Activated CD8-positive, alpha-beta T cell treated with anti-CD3 and anti-CD28 coated beads for 36 hours (primary cell): ENCODE results near the gene SDCCAG8. TPM values are rescaled to one million over a fixed set of nuclear protein-coding genes. Genes with fewer than 3 reads are reported as not detected.

Source experiments
- ATAC-seq: fragments of 200-7000 bp; cut with Tn5 transposase; one replicate; pipeline ENCODE4 v1.10.0; 2021; ENCODE audit warnings: mild to moderate bottlenecking, moderate library complexity
- CTCF ChIA-PET: fragments of 350-600 bp; sonication (Branson Sonifier 250); formaldehyde crosslinking; loops from one replicate; lab custom pipeline; 2021; ENCODE audit warnings: antibody characterized with exemption; lab: Charles Lee
- POLR2A ChIA-PET: fragments of 350-600 bp; sonication (Branson Sonifier 250); formaldehyde crosslinking; loops from one replicate; lab custom pipeline; 2021; ENCODE audit warnings: antibody characterized with exemption; lab: Charles Lee
- DNase-seq: peaks from one replicate; pipeline ENCODE4 v3.0.0-alpha.2; 2020
- H3K27ac Mint-ChIP-seq: one replicate; pipeline ENCODE4 v1.8.0; 2021; ENCODE audit warnings: mild to moderate bottlenecking, mixed read lengths
- H3K27me3 Mint-ChIP-seq: one replicate; pipeline ENCODE4 v1.8.0; 2021; ENCODE audit warnings: mixed read lengths
- H3K36me3 Mint-ChIP-seq: one replicate; pipeline ENCODE4 v1.8.0; 2021; ENCODE audit warnings: low read depth, mixed read lengths
- H3K4me1 Mint-ChIP-seq: one replicate; pipeline ENCODE4 v1.8.0; 2021; ENCODE audit warnings: low read depth, mixed read lengths
- H3K4me3 Mint-ChIP-seq: one replicate; pipeline ENCODE4 v1.8.0; 2021; ENCODE audit warnings: mild to moderate bottlenecking, moderate library complexity, mixed read lengths
- H3K9me3 Mint-ChIP-seq: one replicate; pipeline ENCODE4 v1.8.0; 2021; ENCODE audit warnings: mixed read lengths
- intact Hi-C: fragments of 100-400 bp; cut with micrococcal nuclease; formaldehyde crosslinking; loops from one replicate; pipeline ENCODE4 v1.10.0; 2022
- total RNA-seq, 2 experiments: library from RNA; stranded (reverse); gene quantifications; one replicate each; pipeline ENCODE4 v1.2.3, GENCODE V29; 2021
- TF ChIP-seq, protein P1 (sequence below): fragments of 200-600 bp; IDR thresholded peaks from one replicate; pipeline ENCODE4 v1.8.0; 2022; ENCODE audit warnings: antibody characterized with exemption, mild to moderate bottlenecking

SDCCAG8 gene
- total RNA-seq, 2 experiments from 2014 or later = 22.4 to 22.6 TPM

DNA sequence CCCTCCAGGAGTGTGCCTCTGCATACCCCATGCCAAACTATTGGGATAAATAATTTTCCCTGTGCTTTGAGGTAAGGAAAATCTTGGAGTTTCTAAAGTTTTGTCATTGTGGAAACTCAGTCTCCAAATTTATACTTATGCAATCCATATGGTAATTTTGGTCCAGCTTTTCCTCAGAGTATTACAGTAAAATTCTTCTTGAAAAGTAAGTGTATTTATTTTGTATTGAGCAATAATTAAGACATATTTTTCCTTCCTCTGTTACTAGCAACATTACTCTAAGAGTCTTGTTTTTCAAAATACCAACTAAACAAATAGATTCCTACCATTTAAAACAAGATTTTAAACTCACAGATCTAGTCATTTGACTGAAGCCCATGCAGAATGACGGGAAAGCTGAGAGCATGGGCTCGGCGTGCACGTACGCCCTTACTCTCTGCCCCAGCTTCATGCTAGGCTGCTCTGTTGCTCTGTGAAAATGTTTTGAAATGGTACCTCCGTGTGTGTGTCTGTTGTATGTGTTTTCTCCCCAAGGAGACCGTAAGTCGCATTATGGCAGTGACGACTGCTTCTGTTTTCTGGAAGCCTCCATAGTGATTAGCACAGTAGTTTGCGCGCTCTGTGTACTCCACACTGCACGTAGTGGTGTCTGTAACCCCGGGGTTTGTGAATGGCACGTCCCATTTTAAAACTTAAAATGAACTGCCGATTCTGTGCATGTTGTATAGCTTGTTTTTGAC, 165.3 kb downstream of the SDCCAG8 start:
- CTCF ChIA-PET = interaction anchor here (1.1 to 1.6 kb wide), 2 partner anchors 8 to 11 kb away, joined by 3 to 8 read pairs; no protein-coding TSS in a partner anchor
- no peaks in the 10 kb centered on the region for H3K9me3 Mint-ChIP-seq
- intact Hi-C loops = no loop called here
- no peaks in the 10 kb centered on the region for H3K27me3 Mint-ChIP-seq
- TF ChIP-seq, protein P1, sequence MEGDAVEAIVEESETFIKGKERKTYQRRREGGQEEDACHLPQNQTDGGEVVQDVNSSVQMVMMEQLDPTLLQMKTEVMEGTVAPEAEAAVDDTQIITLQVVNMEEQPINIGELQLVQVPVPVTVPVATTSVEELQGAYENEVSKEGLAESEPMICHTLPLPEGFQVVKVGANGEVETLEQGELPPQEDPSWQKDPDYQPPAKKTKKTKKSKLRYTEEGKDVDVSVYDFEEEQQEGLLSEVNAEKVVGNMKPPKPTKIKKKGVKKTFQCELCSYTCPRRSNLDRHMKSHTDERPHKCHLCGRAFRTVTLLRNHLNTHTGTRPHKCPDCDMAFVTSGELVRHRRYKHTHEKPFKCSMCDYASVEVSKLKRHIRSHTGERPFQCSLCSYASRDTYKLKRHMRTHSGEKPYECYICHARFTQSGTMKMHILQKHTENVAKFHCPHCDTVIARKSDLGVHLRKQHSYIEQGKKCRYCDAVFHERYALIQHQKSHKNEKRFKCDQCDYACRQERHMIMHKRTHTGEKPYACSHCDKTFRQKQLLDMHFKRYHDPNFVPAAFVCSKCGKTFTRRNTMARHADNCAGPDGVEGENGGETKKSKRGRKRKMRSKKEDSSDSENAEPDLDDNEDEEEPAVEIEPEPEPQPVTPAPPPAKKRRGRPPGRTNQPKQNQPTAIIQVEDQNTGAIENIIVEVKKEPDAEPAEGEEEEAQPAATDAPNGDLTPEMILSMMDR = no peak
- H3K4me3 Mint-ChIP-seq = peak overlapping the region; percentile 29
- peaks cover 27% of the 10 kb centered on the region for H3K4me1 Mint-ChIP-seq
- ATAC-seq = no peak
- peak overlapping the region; percentile 60 for H3K27ac Mint-ChIP-seq
- no peak for DNase-seq
- POLR2A ChIA-PET = interaction anchor here (1.3 kb wide), 1 partner anchor 14 kb away, joined by 3 read pairs; no protein-coding TSS in a partner anchor
- H3K36me3 Mint-ChIP-seq = peaks cover 9% of the 10 kb centered on the region

GRCh38 chr1:243421784-243422183, 165.9 kb downstream of the SDCCAG8 start:
- no peaks in the 10 kb centered on the region for H3K9me3 Mint-ChIP-seq
- H3K4me3 Mint-ChIP-seq = peak overlapping the region; percentile 29
- peak; percentile 79 for DNase-seq
- TF ChIP-seq, protein P1 = no peak
- intact Hi-C loops = no loop called here
- CTCF ChIA-PET = interaction anchor here (1.1 to 1.6 kb wide), 3 partner anchors 9 to 78 kb away, joined by 3 to 8 read pairs (median 3); no protein-coding TSS in a partner anchor
- POLR2A ChIA-PET = interaction anchor here (1.3 kb wide), 1 partner anchor 14 kb away, joined by 3 read pairs; no protein-coding TSS in a partner anchor
- H3K27me3 Mint-ChIP-seq = no peaks in the 10 kb centered on the region
- H3K36me3 Mint-ChIP-seq = peaks cover 8% of the 10 kb centered on the region
- ATAC-seq = peak; percentile 99
- peaks cover 21% of the 10 kb centered on the region for H3K4me1 Mint-ChIP-seq
- H3K27ac Mint-ChIP-seq = no peak overlapping the region

- no peak for ATAC-seq
- H3K36me3 Mint-ChIP-seq = peaks cover 12% of the 10 kb centered on the region
- TF ChIP-seq, protein P1 = no peak
- CTCF ChIA-PET = interaction anchor here (1.1 to 1.6 kb wide), 3 partner anchors 9 to 78 kb away, joined by 3 to 8 read pairs (median 3); no protein-coding TSS in a partner anchor
- intact Hi-C loops = no loop called here
- POLR2A ChIA-PET = no interaction called here
- H3K27ac Mint-ChIP-seq = no peak overlapping the region
- DNase-seq = no peak
- H3K4me1 Mint-ChIP-seq = peaks cover 21% of the 10 kb centered on the region
- peak overlapping the region; percentile 29 for H3K4me3 Mint-ChIP-seq
- H3K9me3 Mint-ChIP-seq = no peaks in the 10 kb centered on the region
- no peaks in the 10 kb centered on the region for H3K27me3 Mint-ChIP-seq
These were observed 166.5 kb downstream of the SDCCAG8 start for GRCh38 chr1:243422362-243422761.

DNA sequence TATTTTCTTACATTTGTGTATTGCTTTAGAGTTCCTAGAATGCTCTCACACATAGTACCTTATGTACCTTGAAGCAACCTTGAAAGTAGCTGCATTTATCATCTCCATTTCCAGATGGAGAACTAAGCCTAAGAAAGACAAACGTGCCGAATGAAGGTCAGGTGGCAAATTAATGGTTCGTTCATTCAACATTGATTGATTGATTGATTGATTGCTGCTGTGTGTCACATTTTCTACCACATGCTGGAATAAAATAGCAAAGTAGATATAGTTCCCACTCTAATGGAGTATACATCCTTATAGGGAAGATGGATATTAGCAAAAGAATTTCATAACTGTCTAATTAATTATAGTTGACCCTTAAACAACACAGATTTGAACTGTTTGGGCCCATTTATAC, 172.2 kb downstream of the SDCCAG8 start:
- ChIA-PET POLR2A (no interaction called here), CTCF (interaction anchor here (0.8 kb wide), 1 partner anchor 27 kb away, joined by 3 read pairs; no protein-coding TSS in a partner anchor)
- no peak overlapping the region for H3K27ac Mint-ChIP-seq
- H3K36me3 Mint-ChIP-seq = peaks cover 16% of the 10 kb centered on the region
- no peaks in the 10 kb centered on the region for H3K27me3 Mint-ChIP-seq
- no peaks in the 10 kb centered on the region for H3K9me3 Mint-ChIP-seq
- intact Hi-C loops = no loop called here
- DNase-seq = no peak
- H3K4me1 Mint-ChIP-seq = no peaks in the 10 kb centered on the region
- TF ChIP-seq, protein P1 = no peak
- no peak overlapping the region for H3K4me3 Mint-ChIP-seq
- no peak for ATAC-seq
